Cortex of kidney (tissue), 1 donor: Measurements from ENCODE around the gene PRSS21.

Experiments used
- DNase-seq: peaks from one replicate; lab custom pipeline; 2025; lab: John Stamatoyannopoulos, UW

Gene PRSS21

GRCh38 chr16:2779978-2780898, 36.8 kb upstream of the PRSS21 start:
- no peak for DNase-seq

- no peak for DNase-seq
These were observed 34.3 kb upstream of the PRSS21 start for GRCh38 chr16:2782583-2783351.

- no peak for DNase-seq
These were observed 33.3 kb upstream of the PRSS21 start for GRCh38 chr16:2783581-2784357.

GRCh38 chr16:2784358-2785100, 32.5 kb upstream of the PRSS21 start:
- no peak for DNase-seq

GRCh38 chr16:2785101-2785991, 31.7 kb upstream of the PRSS21 start:
- DNase-seq = no peak

GRCh38 chr16:2786061-2786825, 30.8 kb upstream of the PRSS21 start:
- no peak for DNase-seq

GRCh38 chr16:2786826-2787151, 30.2 kb upstream of the PRSS21 start:
- no peak for DNase-seq

- no peak for DNase-seq
These were observed 29.6 kb upstream of the PRSS21 start, which contains the start of gene PRSS33 for GRCh38 chr16:2787406-2787805. Gene PRSS33 (minus strand): TSS chr16:2787560. CDS start chr16:2786547, 1,013 bp downstream.

GRCh38 chr16:2787961-2788360, 29.1 kb upstream of the PRSS21 start:
- DNase-seq = no peak

GRCh38 chr16:2790631-2791030, 26.4 kb upstream of the PRSS21 start:
- DNase-seq = no peak

GRCh38 chr16:2791174-2791573, 25.9 kb upstream of the PRSS21 start:
- no peak for DNase-seq

GRCh38 chr16:2792940-2793339, 24.1 kb upstream of the PRSS21 start:
- no peak for DNase-seq

GRCh38 chr16:2795395-2796143, 21.5 kb upstream of the PRSS21 start:
- DNase-seq = no peak

- no peak for DNase-seq
These were observed 18.3 kb upstream of the PRSS21 start for GRCh38 chr16:2798723-2799204.

- DNase-seq = no peak
These were observed 17.7 kb upstream of the PRSS21 start for GRCh38 chr16:2799205-2799858.

GRCh38 chr16:2799859-2800226, 17.2 kb upstream of the PRSS21 start:
- no peak for DNase-seq

GRCh38 chr16:2803545-2804195, 13.4 kb upstream of the PRSS21 start:
- DNase-seq = no peak

- no peak for DNase-seq
These were observed 12.3 kb upstream of the PRSS21 start for GRCh38 chr16:2804728-2805127.
